GM23338 (cell line): ENCODE results near the gene NDRG3. TPM values are rescaled to one million over a fixed set of nuclear protein-coding genes. Genes with fewer than 3 reads are reported as not detected.

Source experiments
- ATAC-seq: fragments of 200-7000 bp; cut with Tn5 transposase; 3 replicates; pipeline ENCODE4 v1.9.1; 2020
- DNase-seq: peaks from one replicate; pipeline ENCODE4 v3.0.0-alpha.2; 2015; ENCODE audit warnings: low spot score
- H2AFZ ChIP-seq: fragments of 200-600 bp; sonication (generic); 2 replicates; pipeline ENCODE4 v1.8.0; 2016; ENCODE audit warnings: antibody characterized with exemption, mild to moderate bottlenecking, moderate library complexity
- H3F3A ChIP-seq: fragments of 200-600 bp; sonication (generic); replicated peaks from 2 replicates; pipeline ENCODE4 v1.8.0; 2017; ENCODE audit warnings: antibody characterized with exemption, mixed run types, low read depth
- H3K27ac ChIP-seq: fragments of 200-600 bp; sonication (generic); 2 replicates; pipeline ENCODE4 v1.6.1; 2016; ENCODE audit warnings: low read depth
- H3K27me3 ChIP-seq: fragments of 200-600 bp; sonication (generic); 2 replicates; pipeline ENCODE4 v1.8.0; 2016; ENCODE audit warnings: mild to moderate bottlenecking, mixed run types, moderate library complexity; ENCODE audit not compliant: insufficient read depth
- H3K36me3 ChIP-seq: fragments of 200-600 bp; sonication (generic); 2 replicates; pipeline ENCODE4 v1.8.0; 2016; ENCODE audit warnings: mild to moderate bottlenecking; ENCODE audit not compliant: insufficient read depth
- H3K4me1 ChIP-seq: fragments of 200-600 bp; sonication (generic); 2 replicates; pipeline ENCODE4 v1.8.0; 2016; ENCODE audit warnings: mild to moderate bottlenecking, moderate library complexity; ENCODE audit not compliant: insufficient read depth
- H3K4me2 ChIP-seq: fragments of 200-600 bp; sonication (generic); 2 replicates; pipeline ENCODE4 v1.7.1; 2017; ENCODE audit warnings: mixed run types
- H3K4me3 ChIP-seq: fragments of 200-600 bp; sonication (generic); 2 replicates; pipeline ENCODE4 v1.6.1; 2016; ENCODE audit warnings: mixed run types
- H3K79me2 ChIP-seq: fragments of 200-600 bp; sonication (generic); replicated peaks from 2 replicates; pipeline ENCODE4 v1.8.0; 2017; ENCODE audit warnings: mild to moderate bottlenecking; ENCODE audit not compliant: insufficient read depth
- H3K9me2 ChIP-seq: fragments of 200-600 bp; sonication (generic); 2 replicates; pipeline ENCODE4 v1.8.0; 2017; ENCODE audit not compliant: insufficient read depth
- H4K20me1 ChIP-seq: fragments of 200-600 bp; sonication (generic); replicated peaks from 2 replicates; pipeline ENCODE4 v1.8.0; 2017; ENCODE audit warnings: mild to moderate bottlenecking; ENCODE audit not compliant: insufficient read depth
- H3K27ac Mint-ChIP-seq: 2 replicates; pipeline ENCODE4 v1.8.0; 2020; ENCODE audit warnings: inconsistent platforms, mild to moderate bottlenecking, moderate library complexity, mixed read lengths
- H3K27me3 Mint-ChIP-seq: 3 replicates; pipeline ENCODE4 v1.8.0; 2022; ENCODE audit warnings: low read depth, mild to moderate bottlenecking, moderate library complexity, mixed read lengths, inconsistent platforms; ENCODE audit not compliant: insufficient read depth, poor library complexity
- H3K36me3 Mint-ChIP-seq: 3 replicates; pipeline ENCODE4 v1.8.0; 2021; ENCODE audit warnings: low read depth, mild to moderate bottlenecking, inconsistent platforms, moderate library complexity, mixed read lengths
- H3K4me1 Mint-ChIP-seq: 3 replicates; pipeline ENCODE4 v1.8.0; 2020; ENCODE audit warnings: mild to moderate bottlenecking, inconsistent platforms, mixed read lengths
- H3K4me3 Mint-ChIP-seq: 3 replicates; pipeline ENCODE4 v1.8.0; 2021; ENCODE audit warnings: moderate library complexity, mild to moderate bottlenecking, inconsistent platforms, mixed read lengths
- H3K9me3 Mint-ChIP-seq: 3 replicates; pipeline ENCODE4 v1.8.0; 2020; ENCODE audit warnings: moderate library complexity, mild to moderate bottlenecking, inconsistent platforms, mixed read lengths
- CREB1 ChIP-seq: fragments of 250-450 bp; sonication (Bioruptor Pico); IDR thresholded peaks from 2 replicates; pipeline ENCODE4 v1.5.0; 2020; ENCODE audit warnings: low read depth, mild to moderate bottlenecking, moderate library complexity
- CTCF ChIP-seq, 2 experiments: fragments of 200-600 bp in 1 of 2; sonication (generic) in 1 of 2; conservative IDR thresholded peaks; 2 replicates each; pipeline versions ENCODE4 v1.5.1 to v1.6.1; 2016 to 2017; ENCODE audit warnings: antibody characterized with exemption in 2 of 2, low read depth in 2 of 2, mild to moderate bottlenecking in 2 of 2, moderate library complexity in 1 of 2
- ETS1 ChIP-seq: IDR thresholded peaks from 2 replicates; pipeline ENCODE4 v1.6.1; 2016; ENCODE audit warnings: antibody characterized with exemption
- JUNB ChIP-seq: IDR thresholded peaks from one replicate; pipeline ENCODE4 v1.6.1; 2016; ENCODE audit warnings: antibody characterized with exemption; ENCODE audit not compliant: unreplicated experiment
- NANOG ChIP-seq: IDR thresholded peaks from 2 replicates; pipeline ENCODE4 v1.6.1; 2016; ENCODE audit warnings: antibody characterized with exemption, borderline replicate concordance
- POLR2AphosphoS5 ChIP-seq: IDR thresholded peaks from 2 replicates; pipeline ENCODE4 v1.6.1; 2016; ENCODE audit warnings: antibody characterized with exemption, low read depth
- REST ChIP-seq: IDR thresholded peaks from one replicate; pipeline ENCODE4 v1.6.1; 2018; ENCODE audit warnings: antibody characterized with exemption; ENCODE audit not compliant: unreplicated experiment
- STAT1 ChIP-seq: IDR thresholded peaks from one replicate; pipeline ENCODE4 v1.6.1; 2016; ENCODE audit warnings: antibody characterized with exemption; ENCODE audit not compliant: unreplicated experiment
- ZNF114 ChIP-seq: fragments of 250-450 bp; sonication (Bioruptor Pico); IDR thresholded peaks from 2 replicates; pipeline ENCODE4 v1.5.0; 2020; ENCODE audit warnings: mild to moderate bottlenecking, moderate library complexity
- ZNF331 ChIP-seq: fragments of 250-450 bp; sonication (Bioruptor Pico); IDR thresholded peaks from 2 replicates; pipeline ENCODE4 v1.5.0; 2020; ENCODE audit warnings: low read depth, mild to moderate bottlenecking, moderate library complexity
- polyA plus RNA-seq: library from polyadenylated mRNA; unstranded; fragments of >200 nt; fragmentation: Nextera tagmentation; extraction: Ambion mirVana; gene quantifications from 2 replicates; pipeline ENCODE4 v1.2.1, GENCODE V29; 2016
- total RNA-seq: library from RNA; depleted of rRNA; stranded (reverse); fragments of >200 nt; shearing (Covaris generic); gene quantifications from 2 replicates; pipeline ENCODE4 v1.2.3, GENCODE V29; 2014

NDRG3 gene
- total and polyA plus RNA-seq, 2 experiments from 2014 or later: 18.6 to 24.0 TPM

- no peak for ATAC-seq
- H3K27me3 Mint-ChIP-seq: peaks cover 26% of the 10 kb centered on the region
- peaks cover 34% of the 10 kb centered on the region for H3K4me1 Mint-ChIP-seq
These were observed 29.3 kb upstream of the NDRG3 start for GRCh38 chr20:36775196-36775595.

GRCh38 chr20:36773597-36774390 lies 27.9 kb upstream of the NDRG3 start, which contains the start of gene DSN1:
TSS of gene DSN1 (minus strand) at chr20:36773763. CDS start at chr20:36771458, 2,305 bp downstream.
- Mint-ChIP-seq H3K4me1 (peaks cover 23% of the 10 kb centered on the region), H3K9me3 (peaks cover 2% of the 10 kb centered on the region; the same call in 1 of the 3 replicates)
- peak in 1 of 2 experiments; percentile 96; a peak in 1 of 4 replicates for TF ChIP-seq CTCF (conservative IDR thresholded peaks at IDR 0.05; ENCODE audit: low read depth in 2 of 2)
- peak; percentile 96 for TF ChIP-seq POLR2AphosphoS5
- no peak for TF ChIP-seq ETS1
- peak; percentile 86 for TF ChIP-seq CREB1
- no peak for TF ChIP-seq STAT1
- no peak for TF ChIP-seq ZNF114 (CRISPR knock-in tag)
- TF ChIP-seq JUNB: no peak
- TF ChIP-seq ZNF331: no peak

More at GRCh38 chr20:36775196-36775595, 29.3 kb upstream of the NDRG3 start:
- peaks cover 9% of the 10 kb centered on the region; the same call in 1 of the 2 replicates for H3F3A ChIP-seq
- H3K9me3 Mint-ChIP-seq: peaks cover 2% of the 10 kb centered on the region; the same call in 1 of the 3 replicates
- no peaks in the 10 kb centered on the region for H3K9me2 ChIP-seq
- 0 out of 2 replicates have a peak, but pooled peaks cover 4% of the 10 kb centered on the region for H3K36me3 ChIP-seq
- H2AFZ ChIP-seq: peak overlapping the region; percentile 32; the same call in 1 of the 2 replicates
- H3K4me3 Mint-ChIP-seq: 0 out of 3 replicates have a peak overlapping the region, but pooled peaks have one; percentile 40
- H3K79me2 ChIP-seq: peaks cover 7% of the 10 kb centered on the region; the same call in 1 of the 2 replicates
- H4K20me1 ChIP-seq: no peaks in the 10 kb centered on the region; the same call in 1 of the 2 replicates
- H3K4me3 ChIP-seq: no peak overlapping the region
- H3K4me1 ChIP-seq: no peaks in the 10 kb centered on the region; the same call in 1 of the 2 replicates
- H3K36me3 Mint-ChIP-seq: peaks cover 4% of the 10 kb centered on the region; the same call in 2 of the 3 replicates
- no peak for DNase-seq
- H3K27me3 ChIP-seq: no peaks in the 10 kb centered on the region
- no peak overlapping the region for H3K27ac Mint-ChIP-seq
- TF ChIP-seq ZNF331: no peak
- TF ChIP-seq NANOG: no peak
- no peak for TF ChIP-seq JUNB
- TF ChIP-seq REST: no peak
- TF ChIP-seq STAT1: no peak
- H3K27ac ChIP-seq: no peak overlapping the region
- no peak overlapping the region for H3K4me2 ChIP-seq

More at GRCh38 chr20:36773597-36774390, 27.9 kb upstream of the NDRG3 start, which contains the start of gene DSN1:
- H3K4me3 ChIP-seq: peak within 1 kb of the TSS; percentile 89
- Mint-ChIP-seq H3K27ac (peak within 1 kb of the TSS; percentile 95), H3K4me3 (peak within 1 kb of the TSS; percentile 88), H3K36me3 (peaks cover 4% of the 10 kb centered on the region; the same call in 2 of the 3 replicates), H3K27me3 (peaks cover 26% of the 10 kb centered on the region)
- H3K4me1 ChIP-seq: no peaks in the 10 kb centered on the region; the same call in 1 of the 2 replicates
- H4K20me1 ChIP-seq: no peaks in the 10 kb centered on the region
- H3K9me2 ChIP-seq: no peaks in the 10 kb centered on the region
- ATAC-seq (peak; percentile 84), DNase-seq (peak; percentile 98)
- peak within 1 kb of the TSS; percentile 96 for H3K27ac ChIP-seq
- peaks cover 9% of the 10 kb centered on the region; the same call in 1 of the 2 replicates for H3F3A ChIP-seq
- no peaks in the 10 kb centered on the region for H3K27me3 ChIP-seq
- H3K4me2 ChIP-seq: peak within 1 kb of the TSS; percentile 97
- 0 out of 2 replicates have a peak, but pooled peaks cover 4% of the 10 kb centered on the region for H3K36me3 ChIP-seq
- H3K79me2 ChIP-seq: peaks cover 7% of the 10 kb centered on the region; the same call in 1 of the 2 replicates
- H2AFZ ChIP-seq: peak within 1 kb of the TSS; percentile 99
